Dendritic cell treated with granulocyte-macrophage colony-stimulating factor and Interleukin-4, amounts not matched to agents 40 ng/mL and 50 ng/mL, for 4 days (primary cell): ENCODE data around the gene LRG1.

ENCODE experiments used
- H3K27ac Mint-ChIP-seq: one replicate; pipeline ENCODE4 v1.8.0; 2022; ENCODE audit warnings: mild to moderate bottlenecking, mixed read lengths
- H3K27me3 Mint-ChIP-seq: one replicate; pipeline ENCODE4 v1.8.0; 2022; ENCODE audit warnings: mild to moderate bottlenecking, mixed read lengths
- H3K36me3 Mint-ChIP-seq: one replicate; pipeline ENCODE4 v1.8.0; 2022; ENCODE audit warnings: low read depth, mixed read lengths
- H3K4me1 Mint-ChIP-seq: one replicate; pipeline ENCODE4 v1.8.0; 2022; ENCODE audit warnings: low read depth, mixed read lengths
- H3K4me3 Mint-ChIP-seq: one replicate; pipeline ENCODE4 v1.8.0; 2022; ENCODE audit warnings: mild to moderate bottlenecking, moderate library complexity, mixed read lengths
- H3K9me3 Mint-ChIP-seq: one replicate; pipeline ENCODE4 v1.8.0; 2022; ENCODE audit warnings: mixed read lengths
- intact Hi-C: fragments of 100-400 bp; cut with micrococcal nuclease; formaldehyde crosslinking; loops from one replicate; pipeline ENCODE4 v1.15.0; 2022

The LRG1 gene

DNA sequence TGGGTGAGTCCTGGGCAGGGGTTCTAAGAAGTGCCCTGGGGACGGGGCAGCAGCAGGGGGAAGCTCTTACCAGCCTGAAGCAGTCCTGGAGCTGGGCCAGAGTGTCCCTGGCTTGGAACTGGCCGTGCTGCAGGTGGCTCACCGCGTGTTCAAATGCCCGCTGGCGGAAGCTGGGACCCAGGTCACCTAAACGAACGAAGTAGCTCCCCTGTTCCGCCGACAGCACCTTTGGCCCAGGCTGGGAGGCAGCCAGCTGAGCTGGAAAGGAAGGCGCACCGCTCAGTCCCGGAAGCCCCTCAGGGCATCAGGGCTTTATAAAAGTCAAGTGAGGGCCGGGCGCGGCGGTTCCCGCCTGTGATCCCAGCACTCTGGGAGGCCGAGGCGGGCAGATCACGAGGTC is 31.1 kb downstream of the LRG1 start:
- intact Hi-C loops = no loop called here

DNA sequence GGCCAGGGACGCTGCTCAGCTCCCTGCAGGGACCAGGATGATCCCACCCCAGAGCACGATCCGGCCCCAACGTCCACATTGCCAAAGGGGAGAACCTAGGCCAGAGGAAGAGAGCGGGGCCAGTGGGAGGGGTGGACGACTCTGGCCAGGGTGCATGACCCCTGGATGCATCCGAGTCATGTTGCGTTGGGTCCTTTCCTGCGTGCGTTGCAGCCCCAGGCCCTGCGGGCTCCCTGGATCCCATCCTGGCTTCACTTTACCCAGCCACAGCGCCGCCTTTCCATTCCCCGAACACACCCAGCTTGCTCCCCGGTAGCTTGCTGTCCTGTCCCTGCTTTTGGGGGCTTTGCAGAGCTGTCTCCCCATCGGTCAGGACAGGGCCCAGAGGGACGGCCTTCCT is 32.0 kb downstream of the LRG1 start:
- H3K27me3 Mint-ChIP-seq = no peaks in the 10 kb centered on the region
- H3K9me3 Mint-ChIP-seq = no peaks in the 10 kb centered on the region
- no peaks in the 10 kb centered on the region for H3K36me3 Mint-ChIP-seq
- no peak overlapping the region for H3K4me3 Mint-ChIP-seq
- intact Hi-C loops = no loop called here
- H3K27ac Mint-ChIP-seq = no peak overlapping the region
- H3K4me1 Mint-ChIP-seq = peaks cover 31% of the 10 kb centered on the region

More for the DNA sequence above, 31.1 kb downstream of the LRG1 start:
- Mint-ChIP-seq H3K9me3 (no peaks in the 10 kb centered on the region), H3K27me3 (peaks cover 5% of the 10 kb centered on the region), H3K4me3 (no peak overlapping the region), H3K4me1 (peaks cover 31% of the 10 kb centered on the region), H3K36me3 (no peaks in the 10 kb centered on the region), H3K27ac (no peak overlapping the region)

GRCh38 chr19:4507150-4507452 is 32.7 kb downstream of the LRG1 start:
- Mint-ChIP-seq H3K4me1 (peaks cover 31% of the 10 kb centered on the region), H3K36me3 (no peaks in the 10 kb centered on the region), H3K27me3 (no peaks in the 10 kb centered on the region), H3K4me3 (no peak overlapping the region), H3K27ac (no peak overlapping the region), H3K9me3 (no peaks in the 10 kb centered on the region)
- intact Hi-C loops = no loop called here

DNA sequence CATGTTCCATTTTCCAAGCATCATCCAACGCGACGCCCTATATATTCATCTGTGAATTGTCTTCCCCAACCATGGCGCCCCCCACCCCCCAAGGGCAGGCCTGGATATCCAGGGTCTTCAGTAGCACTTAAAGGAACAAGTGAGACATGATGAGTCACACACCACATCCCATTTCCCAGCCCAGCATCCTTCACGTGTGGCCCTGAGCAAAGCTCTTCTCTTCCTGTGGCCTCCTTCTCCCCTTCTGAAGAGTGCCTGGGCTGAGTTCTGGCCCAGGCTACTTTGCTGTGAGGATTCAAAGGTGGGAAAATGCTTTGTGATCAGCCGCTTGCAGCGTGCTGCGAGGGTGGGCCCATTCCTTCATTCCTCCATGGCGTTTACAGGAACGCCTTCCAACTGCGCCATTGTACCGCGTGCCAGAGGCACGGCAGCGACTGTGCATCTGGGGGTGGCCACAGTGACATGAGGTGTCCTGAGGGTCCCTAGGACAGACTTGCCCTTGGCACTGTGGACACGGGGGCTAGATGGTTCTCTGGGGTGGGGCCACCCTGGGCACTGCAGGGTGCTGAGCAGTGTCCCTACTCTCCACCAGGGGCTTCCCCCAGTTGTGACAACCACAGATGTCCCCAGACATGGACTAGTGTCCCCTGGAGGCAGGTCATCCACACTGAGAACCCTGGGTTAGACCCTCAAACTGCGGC is 33.2 kb downstream of the LRG1 start:
- Mint-ChIP-seq H3K4me3 (no peak overlapping the region), H3K9me3 (no peaks in the 10 kb centered on the region), H3K27ac (no peak overlapping the region), H3K4me1 (peaks cover 31% of the 10 kb centered on the region), H3K36me3 (no peaks in the 10 kb centered on the region), H3K27me3 (no peaks in the 10 kb centered on the region)
- intact Hi-C loops = no loop called here

- Mint-ChIP-seq H3K27ac (no peak overlapping the region), H3K36me3 (no peaks in the 10 kb centered on the region), H3K9me3 (no peaks in the 10 kb centered on the region), H3K4me3 (no peak overlapping the region), H3K27me3 (no peaks in the 10 kb centered on the region), H3K4me1 (peaks cover 31% of the 10 kb centered on the region)
- intact Hi-C loops = no loop called here
Observed at GRCh38 chr19:4505570-4506448, 34.0 kb downstream of the LRG1 start.

- H3K4me1 Mint-ChIP-seq = peaks cover 31% of the 10 kb centered on the region
- H3K4me3 Mint-ChIP-seq = no peak overlapping the region
- intact Hi-C loops = no loop called here
- H3K27ac Mint-ChIP-seq = no peak overlapping the region
- no peaks in the 10 kb centered on the region for H3K9me3 Mint-ChIP-seq
- no peaks in the 10 kb centered on the region for H3K36me3 Mint-ChIP-seq
- H3K27me3 Mint-ChIP-seq = no peaks in the 10 kb centered on the region
Observed at GRCh38 chr19:4504891-4505569, 34.8 kb downstream of the LRG1 start.

DNA sequence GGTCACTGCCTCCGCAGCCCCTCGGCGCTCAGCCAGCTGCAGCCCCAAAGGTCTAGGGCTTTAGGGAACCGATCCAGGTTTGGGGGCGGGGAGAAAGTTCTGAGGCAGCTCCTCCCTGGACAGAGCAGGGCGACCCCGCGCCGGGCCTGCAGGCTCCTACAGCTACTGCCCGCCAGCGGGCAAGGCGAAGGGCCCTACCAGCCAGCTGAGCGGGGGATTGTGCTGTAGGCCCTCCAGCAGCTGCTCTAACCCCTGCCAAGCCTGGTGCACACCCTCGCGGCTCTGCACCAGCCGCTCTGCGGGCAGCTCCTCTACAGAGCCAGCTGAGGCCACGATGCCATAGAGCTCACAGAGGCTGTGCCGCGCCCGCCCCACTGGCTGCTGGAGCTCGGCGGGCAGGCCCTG is 35.5 kb downstream of the LRG1 start:
- H3K27me3 Mint-ChIP-seq = no peaks in the 10 kb centered on the region
- intact Hi-C loops = no loop called here
- no peak overlapping the region for H3K27ac Mint-ChIP-seq
- H3K4me1 Mint-ChIP-seq = peaks cover 31% of the 10 kb centered on the region
- H3K36me3 Mint-ChIP-seq = no peaks in the 10 kb centered on the region
- no peaks in the 10 kb centered on the region for H3K9me3 Mint-ChIP-seq
- no peak overlapping the region for H3K4me3 Mint-ChIP-seq

GRCh38 chr19:4503825-4504170 is 36.0 kb downstream of the LRG1 start:
- no peak overlapping the region for H3K4me3 Mint-ChIP-seq
- no peaks in the 10 kb centered on the region for H3K27me3 Mint-ChIP-seq
- intact Hi-C loops = no loop called here

GRCh38 chr19:4503132-4503824 is 36.6 kb downstream of the LRG1 start:
- intact Hi-C loops = no loop called here
- Mint-ChIP-seq H3K27me3 (no peaks in the 10 kb centered on the region), H3K9me3 (no peaks in the 10 kb centered on the region), H3K4me3 (no peak overlapping the region), H3K4me1 (peaks cover 31% of the 10 kb centered on the region), H3K27ac (no peak overlapping the region), H3K36me3 (no peaks in the 10 kb centered on the region)

More at GRCh38 chr19:4503825-4504170, 36.0 kb downstream of the LRG1 start:
- Mint-ChIP-seq H3K27ac (no peak overlapping the region), H3K4me1 (peaks cover 31% of the 10 kb centered on the region), H3K36me3 (no peaks in the 10 kb centered on the region), H3K9me3 (no peaks in the 10 kb centered on the region)

DNA sequence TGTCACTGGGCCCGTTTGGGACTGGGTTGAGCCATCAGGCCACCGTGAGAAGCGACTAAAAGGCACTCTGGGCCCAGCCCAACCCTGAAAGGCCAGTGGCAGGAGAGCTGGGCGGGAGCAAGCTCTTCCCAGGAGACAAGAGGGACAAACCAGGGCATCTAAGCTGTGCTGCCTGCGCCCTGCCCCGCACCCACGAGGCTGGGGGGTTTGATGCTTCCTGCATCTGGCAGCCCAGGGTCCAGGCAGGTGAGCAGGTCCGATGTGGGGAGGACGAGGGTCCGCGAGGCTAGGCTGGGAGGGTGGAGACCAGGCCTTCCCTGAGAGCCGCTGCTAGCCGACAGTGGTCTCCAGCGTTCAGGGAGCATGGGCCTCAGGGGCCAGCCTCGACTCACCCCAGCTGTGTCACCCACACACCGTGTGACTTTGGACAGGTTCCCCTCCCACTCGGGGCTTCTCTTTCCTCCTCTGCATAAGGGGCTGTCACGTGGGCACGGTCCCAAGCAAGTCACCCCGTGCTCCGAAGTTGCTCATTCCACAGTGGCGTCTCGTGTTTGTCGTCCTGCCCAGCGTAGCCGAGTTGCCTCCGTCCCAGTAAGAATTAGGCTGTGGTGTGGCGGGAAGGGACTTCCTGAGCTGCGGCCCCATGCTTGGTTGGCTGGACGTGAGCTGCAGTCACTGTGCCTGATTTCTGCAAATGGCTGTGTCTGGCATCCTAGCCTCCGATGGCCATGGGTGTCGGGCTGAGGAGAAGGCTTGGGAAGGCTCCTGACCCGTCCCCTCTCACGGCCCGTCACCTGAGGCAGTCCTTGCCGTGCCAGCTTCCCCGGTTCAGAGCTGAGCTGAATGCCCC is 37.3 kb downstream of the LRG1 start:
- Mint-ChIP-seq H3K4me1 (peaks cover 31% of the 10 kb centered on the region), H3K4me3 (no peak overlapping the region), H3K9me3 (no peaks in the 10 kb centered on the region), H3K27ac (no peak overlapping the region), H3K36me3 (no peaks in the 10 kb centered on the region), H3K27me3 (no peaks in the 10 kb centered on the region)
- intact Hi-C loops = no loop called here

DNA sequence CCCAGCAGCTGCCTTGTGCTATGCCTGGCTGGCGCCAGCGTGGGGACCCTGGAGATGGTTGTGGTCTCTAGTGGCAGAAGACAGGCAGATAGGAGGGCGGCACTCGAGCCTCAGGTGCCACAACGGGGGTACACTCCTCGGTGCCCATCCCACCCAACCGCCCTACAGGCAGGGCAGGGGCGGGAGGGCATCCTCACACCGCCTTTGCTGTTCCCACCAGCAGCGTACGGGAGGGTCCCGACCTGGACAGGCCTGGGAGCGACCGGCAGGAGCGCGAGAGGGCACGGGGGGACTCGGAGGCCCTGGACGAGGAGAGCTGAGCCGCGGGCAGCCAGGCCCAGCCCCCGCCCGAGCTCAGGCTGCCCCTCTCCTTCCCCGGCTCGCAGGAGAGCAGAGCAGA is 38.1 kb downstream of the LRG1 start:
- no peak overlapping the region for H3K27ac Mint-ChIP-seq
- no peaks in the 10 kb centered on the region for H3K27me3 Mint-ChIP-seq
- no peak overlapping the region for H3K4me3 Mint-ChIP-seq
- intact Hi-C loops = no loop called here
- no peaks in the 10 kb centered on the region for H3K36me3 Mint-ChIP-seq
- H3K4me1 Mint-ChIP-seq = peaks cover 29% of the 10 kb centered on the region
- no peaks in the 10 kb centered on the region for H3K9me3 Mint-ChIP-seq

DNA sequence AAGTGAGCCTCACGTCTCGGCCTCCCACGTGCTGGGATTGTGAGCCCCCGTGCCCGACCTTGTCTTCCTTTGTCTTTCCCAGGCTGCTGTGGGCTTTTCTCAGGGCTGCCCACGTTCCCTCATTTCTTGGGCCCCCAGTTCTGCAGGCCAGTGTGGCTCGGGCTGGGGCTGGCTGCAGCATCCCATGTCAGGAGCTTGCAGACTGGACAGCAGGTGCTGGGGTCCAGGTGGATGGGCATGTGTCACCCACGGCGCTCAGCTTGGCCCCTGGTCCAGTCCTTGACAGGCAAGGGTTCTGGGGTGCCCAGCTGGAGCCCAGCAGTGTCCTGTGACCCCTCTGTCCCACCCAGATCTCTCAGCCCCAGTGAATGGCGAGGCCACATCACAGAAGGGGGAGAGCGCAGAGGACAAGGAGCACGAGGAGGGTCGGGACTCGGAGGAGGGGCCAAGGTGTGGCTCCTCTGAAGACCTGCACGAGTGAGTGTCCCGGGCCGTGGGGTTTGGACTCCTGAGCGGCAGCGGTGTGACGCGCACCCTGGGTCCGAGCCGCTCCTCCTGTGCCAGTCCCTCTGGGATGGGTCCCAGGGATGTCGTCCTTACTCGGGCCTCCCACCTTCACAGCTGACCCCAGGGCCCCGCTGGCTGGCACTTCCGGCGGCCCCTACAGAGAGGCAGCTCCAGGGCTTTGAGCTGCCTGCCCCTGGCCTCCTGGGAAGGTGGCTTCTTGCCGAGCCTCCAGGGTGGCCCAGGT is 38.8 kb downstream of the LRG1 start:
- peaks cover 23% of the 10 kb centered on the region for H3K4me1 Mint-ChIP-seq
- intact Hi-C loops = no loop called here
- H3K27me3 Mint-ChIP-seq = no peaks in the 10 kb centered on the region
- H3K9me3 Mint-ChIP-seq = no peaks in the 10 kb centered on the region
- H3K27ac Mint-ChIP-seq = no peak overlapping the region
- H3K4me3 Mint-ChIP-seq = no peak overlapping the region
- H3K36me3 Mint-ChIP-seq = no peaks in the 10 kb centered on the region

DNA sequence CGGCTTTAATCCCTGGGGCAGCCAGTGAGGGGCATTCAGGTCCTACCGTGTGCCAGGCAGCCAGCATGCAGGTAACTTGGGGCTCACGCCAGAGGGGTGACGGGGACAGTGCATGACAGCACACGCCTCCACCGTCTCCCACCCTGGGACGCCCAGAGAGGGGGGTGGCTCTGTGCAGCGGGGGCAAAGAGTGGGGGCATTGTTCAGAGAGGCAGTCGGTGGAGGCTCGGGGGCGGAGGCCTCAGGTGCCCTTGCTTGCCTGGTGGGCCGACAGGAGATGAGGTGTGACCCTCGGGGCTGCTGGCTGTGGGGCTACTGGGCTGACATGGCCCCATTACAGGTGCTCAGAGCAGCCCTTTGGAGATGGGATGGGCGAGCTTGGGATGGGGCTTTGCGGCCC is 40.0 kb downstream of the LRG1 start:
- Mint-ChIP-seq H3K27ac (no peak overlapping the region), H3K36me3 (no peaks in the 10 kb centered on the region), H3K4me1 (peaks cover 11% of the 10 kb centered on the region), H3K4me3 (no peak overlapping the region), H3K9me3 (no peaks in the 10 kb centered on the region), H3K27me3 (no peaks in the 10 kb centered on the region)
- intact Hi-C loops = no loop called here
